ENCODE measurements around the gene S100A2. TPM values are rescaled to one million over a fixed set of nuclear protein-coding genes. Genes with fewer than 3 reads are reported as not detected.

S100A2 gene
- total and polyA plus RNA-seq, 2 donors (not counting 3 experiments of a cell fraction or from before 2014, with no cell fraction given): 4.0 to 4.3 TPM

DNA sequence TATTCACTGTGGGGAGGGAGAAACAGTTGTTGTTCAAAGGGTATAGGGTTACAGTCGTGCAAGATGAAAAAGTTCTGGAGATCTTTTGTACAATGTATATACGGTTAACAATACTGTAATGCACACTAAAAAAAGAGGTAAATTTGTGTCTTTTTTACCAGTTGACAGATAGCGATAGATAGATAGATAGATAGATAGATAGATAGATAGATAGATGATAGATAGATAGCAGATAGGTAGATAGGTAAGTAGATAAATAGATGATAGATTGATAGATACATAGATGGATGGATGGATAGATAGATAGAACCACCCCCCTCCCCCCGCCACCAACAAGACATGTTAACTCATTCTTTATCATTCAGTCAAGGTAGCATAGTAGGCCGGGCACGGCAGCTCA, 37.1 kb upstream of the S100A2 start:
- TF ChIP-seq JUN (IDR thresholded peaks at IDR 0.05; ENCODE audit: borderline replicate concordance, insufficient read depth, insufficient read length, low read depth): no peak
- TF ChIP-seq POLR2A (IDR thresholded peaks at IDR 0.05; ENCODE audit: low read depth, low read length): peak; percentile 11
- ChIA-PET CTCF (interaction anchor here (1.4 to 2.5 kb wide), 2 partner anchors 10 to 31 kb away, joined by 5 to 9 read pairs; partner anchors contain the start of gene S100A16), POLR2A (interaction anchor here (2.4 kb wide), 1 partner anchor 24 kb away, joined by 11 read pairs; the partner anchor contains the start of gene S100A13)
- H3K4me3 ChIP-seq (replicated peaks in 1 of 3; ENCODE audit: insufficient read depth in 1 of 3, low read depth in 1 of 3, low read length in 3 of 3): no peak overlapping the region
- peaks cover 29% of the 10 kb centered on the region for H3K4me1 ChIP-seq (ENCODE audit: control insufficient read depth, extremely low read depth, insufficient read depth, low read length)
- H3K4me2 ChIP-seq (ENCODE audit: insufficient read depth, low read length): no peak overlapping the region
- DNase-seq (ENCODE audit: low read depth, low spot score) (no peak), FAIRE-seq (no peak)
- H3K27ac ChIP-seq (ENCODE audit: insufficient read depth, low read depth, low read length): no peak overlapping the region
- H3K27me3 ChIP-seq (ENCODE audit: control insufficient read depth in 2 of 2, insufficient read depth in 2 of 2, low read length in 2 of 2): no peaks in the 10 kb centered on the region
- dilution Hi-C loops (cut with MboI; ENCODE audit: extremely low pct_ligation_motif_present, low sequenced_read_pairs): no loop called here
- intact Hi-C loops (cut with micrococcal nuclease): no loop called here
- no peak overlapping the region for H2AFZ ChIP-seq (ENCODE audit: low read depth, low read length)
- BruUV-seq (replicated peaks): no TSS peak
- H3K9me3 ChIP-seq (replicated peaks; ENCODE audit: control insufficient read depth, insufficient read depth, low read length): no peaks in the 10 kb centered on the region
- no peak overlapping the region for H3K9ac ChIP-seq (replicated peaks; ENCODE audit: extremely low read depth, insufficient read depth, low read length)
- H3K9me1 ChIP-seq (replicated peaks; ENCODE audit: control insufficient read depth, extremely low read depth, insufficient read depth, low read length): no peaks in the 10 kb centered on the region
- no peaks in the 10 kb centered on the region for H4K20me1 ChIP-seq (replicated peaks; ENCODE audit: control insufficient read depth, extremely low read depth, insufficient read depth, low read length)
- peaks cover 14% of the 10 kb centered on the region for H3K79me2 ChIP-seq (ENCODE audit: control insufficient read depth, insufficient read depth, low read length)
- H3K36me3 ChIP-seq (ENCODE audit: control insufficient read depth in 2 of 2, extremely low read depth in 1 of 2, insufficient read depth in 2 of 2, low read length in 2 of 2): peaks cover 12 to 13% of the 10 kb centered on the region in 2 experiments

- peak overlapping the region; percentile 50 for H3K27ac ChIP-seq (ENCODE audit: insufficient read depth, low read depth, low read length)
- H3K9ac ChIP-seq (replicated peaks; ENCODE audit: extremely low read depth, insufficient read depth, low read length): no peak overlapping the region
- H3K4me1 ChIP-seq (ENCODE audit: control insufficient read depth, extremely low read depth, insufficient read depth, low read length): peaks cover 14% of the 10 kb centered on the region
- no peaks in the 10 kb centered on the region for H3K9me1 ChIP-seq (replicated peaks; ENCODE audit: control insufficient read depth, extremely low read depth, insufficient read depth, low read length)
- no peaks in the 10 kb centered on the region for H3K79me2 ChIP-seq (ENCODE audit: control insufficient read depth, insufficient read depth, low read length)
- H3K9me3 ChIP-seq (replicated peaks; ENCODE audit: control insufficient read depth, insufficient read depth, low read length): no peaks in the 10 kb centered on the region
- H3K36me3 ChIP-seq (ENCODE audit: control insufficient read depth in 2 of 2, extremely low read depth in 1 of 2, insufficient read depth in 2 of 2, low read length in 2 of 2): no peaks in the 10 kb centered on the region
- TF ChIP-seq JUN (IDR thresholded peaks at IDR 0.05; ENCODE audit: borderline replicate concordance, insufficient read depth, insufficient read length, low read depth): no peak
- TF ChIP-seq GATA2 (IDR thresholded peaks at IDR 0.05; ENCODE audit: insufficient read depth, insufficient read length, low read depth, low read length): no peak
- no peak for TF ChIP-seq MAX (IDR thresholded peaks at IDR 0.05; ENCODE audit: insufficient read depth, insufficient read length)
- no peak for TF ChIP-seq MYC (IDR thresholded peaks at IDR 0.05; ENCODE audit: low read depth, low read length)
- TF ChIP-seq POLR2A (IDR thresholded peaks at IDR 0.05; ENCODE audit: low read depth, low read length): no peak
- TF ChIP-seq FOS (IDR thresholded peaks at IDR 0.05; ENCODE audit: borderline replicate concordance, insufficient read depth, low read length): no peak
- no peak for TF ChIP-seq EZH2 (IDR thresholded peaks at IDR 0.05; ENCODE audit: borderline replicate concordance, low read depth, low read length, severe bottlenecking)
- no peak for TF ChIP-seq POLR2AphosphoS5 (IDR thresholded peaks at IDR 0.05; ENCODE audit: insufficient read depth, low read depth, low read length)
- no peak for TF ChIP-seq CTCF (IDR thresholded peaks at IDR 0.05; ENCODE audit: extremely low read depth in 1 of 2, insufficient read depth in 1 of 2, low read depth in 1 of 2, low read length in 2 of 2)
- no peak for FAIRE-seq
- no peaks in the 10 kb centered on the region for H3K27me3 ChIP-seq (ENCODE audit: control insufficient read depth in 2 of 2, insufficient read depth in 2 of 2, low read length in 2 of 2)
- no peaks in the 10 kb centered on the region for H4K20me1 ChIP-seq (replicated peaks; ENCODE audit: control insufficient read depth, extremely low read depth, insufficient read depth, low read length)
- H2AFZ ChIP-seq (ENCODE audit: low read depth, low read length): no peak overlapping the region
- intact Hi-C loops (cut with micrococcal nuclease): loop anchor here (2.0 kb wide), 1 partner anchor 27 kb away; no protein-coding TSS in a partner anchor
- no TSS peak for BruUV-seq (replicated peaks)
- ChIA-PET CTCF (interaction anchor here (2.9 kb wide), 1 partner anchor 27 kb away, joined by 19 read pairs; no protein-coding TSS in a partner anchor), POLR2A (no interaction called here)
- no peak overlapping the region for H3K4me2 ChIP-seq (ENCODE audit: insufficient read depth, low read length)
- no peak for DNase-seq (ENCODE audit: low read depth, low spot score)
- no peak overlapping the region for H3K4me3 ChIP-seq (replicated peaks in 1 of 3; ENCODE audit: insufficient read depth in 1 of 3, low read depth in 1 of 3, low read length in 3 of 3)
- dilution Hi-C loops (cut with MboI; ENCODE audit: extremely low pct_ligation_motif_present, low sequenced_read_pairs): no loop called here
These were observed 34.2 kb upstream of the S100A2 start for GRCh38 chr1:153599847-153600246.
